Astrocyte of the cerebellum (primary cell): Measurements from ENCODE around the gene CNTN5.

Source experiments
- DNase-seq: peaks from one replicate; pipeline ENCODE4 v3.0.0-alpha.2; 2011; ENCODE audit warnings: low read depth
- H3K4me3 ChIP-seq: 2 replicates; pipeline ENCODE4 v1.5.1; 2011; ENCODE audit warnings: mild to moderate bottlenecking, low read depth, low read length, moderate library complexity
- CTCF ChIP-seq: IDR thresholded peaks from 2 replicates; pipeline ENCODE4 v1.5.1; 2012; ENCODE audit warnings: low read length, low read depth, moderate library complexity, mild to moderate bottlenecking; ENCODE audit errors: missing control alignments
- in situ Hi-C: cut with HindIII; loops from 2 replicates; pipeline ENCODE4 v1.10.0; 2017; ENCODE audit warnings: low sequenced_read_pairs

CNTN5 gene

GRCh38 chr11:100163471-100163870 lies 1142.7 kb downstream of the CNTN5 start:
- DNase-seq = no peak
- no peak overlapping the region for H3K4me3 ChIP-seq
- in situ Hi-C loops = no loop called here
- TF ChIP-seq CTCF = no peak

- in situ Hi-C loops = no loop called here
- TF ChIP-seq CTCF = no peak
- no peak for DNase-seq
- H3K4me3 ChIP-seq = no peak overlapping the region
These were observed 1154.1 kb downstream of the CNTN5 start for GRCh38 chr11:100174881-100175280.

- no peak for DNase-seq
- in situ Hi-C loops = no loop called here
- no peak for TF ChIP-seq CTCF
- H3K4me3 ChIP-seq = no peak overlapping the region
These were observed 1155.7 kb downstream of the CNTN5 start for GRCh38 chr11:100176456-100176855.

- in situ Hi-C loops = no loop called here
- no peak overlapping the region for H3K4me3 ChIP-seq
- DNase-seq = no peak
- no peak for TF ChIP-seq CTCF
These were observed 1156.9 kb downstream of the CNTN5 start for GRCh38 chr11:100177651-100178050.

GRCh38 chr11:100182350-100182749 lies 1161.6 kb downstream of the CNTN5 start:
- in situ Hi-C loops = no loop called here
- no peak overlapping the region for H3K4me3 ChIP-seq
- no peak for TF ChIP-seq CTCF

GRCh38 chr11:100182927-100183326 lies 1162.2 kb downstream of the CNTN5 start:
- TF ChIP-seq CTCF = no peak

More at GRCh38 chr11:100182350-100182749, 1161.6 kb downstream of the CNTN5 start:
- DNase-seq = no peak

GRCh38 chr11:100185588-100185987 lies 1164.8 kb downstream of the CNTN5 start:
- no peak for DNase-seq
- no peak overlapping the region for H3K4me3 ChIP-seq
- no peak for TF ChIP-seq CTCF
- in situ Hi-C loops = no loop called here

More at GRCh38 chr11:100182927-100183326, 1162.2 kb downstream of the CNTN5 start:
- no peak for DNase-seq
- no peak overlapping the region for H3K4me3 ChIP-seq
- in situ Hi-C loops = no loop called here
